Activated CD4-positive, alpha-beta T cell treated with anti-CD3 and anti-CD28 coated beads for 4 hours (primary cell): ENCODE results near the gene CHST8.
"Not testable (repeated sequence)": the region's sequence is repeated elsewhere in the genome, so short reads cannot be mapped to it uniquely, and the experiment has no call there.

ENCODE experiments used
- DNase-seq, 2 donors: peaks; one replicate each; pipeline ENCODE4 v3.0.0-alpha.2; 2020

The CHST8 gene

DNA sequence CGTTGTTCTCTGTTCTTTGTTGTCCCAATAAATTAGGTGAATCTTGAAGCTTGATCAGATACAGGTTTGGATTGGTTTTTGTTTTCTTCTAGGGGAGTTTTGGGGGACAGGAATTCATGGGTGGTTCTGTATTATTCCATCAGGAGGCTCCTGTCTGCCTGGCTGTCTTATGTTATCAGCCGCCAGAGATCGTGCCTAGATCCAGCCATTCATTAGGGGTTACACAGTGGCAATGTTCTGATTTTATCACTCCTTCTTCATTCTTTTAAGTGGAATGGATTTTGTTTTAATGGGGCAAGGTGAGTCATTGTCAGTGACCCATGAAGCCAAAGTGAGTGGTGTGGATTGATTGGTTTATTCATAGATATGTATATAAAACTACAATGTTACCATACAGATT is 71.9 kb downstream of the CHST8 start:
- no peak for DNase-seq

DNA sequence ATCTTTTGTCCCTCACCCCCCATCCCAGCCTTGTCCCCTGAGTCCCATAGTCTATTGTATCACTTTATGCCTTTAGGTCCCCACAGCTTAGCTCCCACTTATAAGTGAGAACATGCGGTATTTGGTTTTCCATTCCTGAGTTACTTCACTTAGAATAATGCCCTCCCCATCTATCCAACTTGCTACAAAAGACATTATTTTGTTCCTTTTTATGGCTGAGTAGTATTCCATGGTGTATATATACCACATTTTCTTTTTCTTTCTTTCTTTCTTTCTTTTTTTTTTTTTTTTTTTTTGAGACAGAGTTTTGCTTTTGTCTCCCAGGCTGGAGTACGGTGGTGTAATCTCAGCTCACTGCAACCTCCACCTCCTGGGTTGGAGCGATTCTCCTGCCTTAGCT is 73.8 kb downstream of the CHST8 start:
- DNase-seq: not testable (repeated sequence)

GRCh38 chr19:33697766-33698165 is 76.0 kb downstream of the CHST8 start:
- no peak for DNase-seq

GRCh38 chr19:33698576-33699435 is 77.1 kb downstream of the CHST8 start:
- DNase-seq: no peak

DNA sequence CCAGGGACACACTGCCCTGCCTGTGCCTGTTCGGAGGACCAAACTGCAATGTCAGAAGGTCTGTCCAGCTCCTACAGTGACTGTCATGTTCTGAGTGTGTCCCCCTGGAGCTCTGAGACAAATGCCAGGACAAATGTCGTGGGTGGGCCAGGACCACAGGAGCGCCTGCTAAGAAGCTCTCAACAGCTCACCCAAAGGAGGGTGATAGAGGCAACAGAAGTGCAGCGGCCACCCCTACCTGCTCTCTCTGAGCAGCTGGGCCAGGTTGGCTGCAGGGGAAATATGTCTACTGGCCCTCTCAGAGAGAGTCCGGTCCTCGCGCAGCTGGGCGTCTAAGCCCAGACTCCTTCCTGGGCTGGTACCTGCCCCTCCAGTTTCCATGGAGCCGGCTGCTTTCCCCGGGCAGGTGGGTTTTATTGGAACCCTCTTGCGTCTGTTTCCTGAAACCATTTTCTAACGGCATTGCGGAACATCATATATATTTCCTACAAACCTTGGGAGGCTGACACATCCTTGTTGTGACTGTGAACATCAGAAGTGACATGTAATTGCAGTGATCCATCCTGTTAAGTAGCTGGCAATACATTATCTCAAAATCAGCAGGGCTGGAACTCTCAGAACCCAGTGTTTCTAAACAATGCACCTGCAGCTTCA is 78.1 kb downstream of the CHST8 start:
- DNase-seq: no peak

DNA sequence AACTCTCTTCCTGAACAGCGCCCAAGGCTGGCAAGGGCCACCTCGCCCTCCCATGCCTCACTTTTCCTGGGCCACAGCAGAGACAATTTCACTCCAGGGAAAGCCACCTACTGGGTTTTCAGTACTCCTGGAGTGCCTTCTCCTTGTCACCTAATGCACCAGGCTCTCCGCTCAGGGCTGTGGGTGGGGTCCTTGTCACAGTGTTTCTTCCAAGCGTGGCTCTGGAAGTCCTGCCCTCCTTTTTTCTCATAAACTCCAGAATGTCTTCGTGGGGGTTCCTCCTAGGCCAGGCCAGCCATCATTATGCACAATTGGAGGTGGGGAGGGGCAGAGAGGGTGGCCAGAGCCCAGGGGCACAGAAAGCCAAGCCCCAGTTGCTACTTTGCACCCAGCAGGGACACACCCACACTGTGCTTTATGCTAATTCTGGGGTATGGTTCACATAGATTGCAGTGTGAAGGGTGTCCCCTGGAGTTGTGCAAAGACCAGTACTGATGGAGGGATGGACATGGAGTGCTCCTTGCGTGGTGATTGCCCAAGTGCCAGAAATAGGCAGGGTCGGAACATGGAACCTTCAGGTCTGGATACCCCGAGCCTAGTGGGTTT is 78.8 kb downstream of the CHST8 start:
- no peak for DNase-seq

GRCh38 chr19:33701565-33701964 is 79.8 kb downstream of the CHST8 start:
- DNase-seq: no peak

DNA sequence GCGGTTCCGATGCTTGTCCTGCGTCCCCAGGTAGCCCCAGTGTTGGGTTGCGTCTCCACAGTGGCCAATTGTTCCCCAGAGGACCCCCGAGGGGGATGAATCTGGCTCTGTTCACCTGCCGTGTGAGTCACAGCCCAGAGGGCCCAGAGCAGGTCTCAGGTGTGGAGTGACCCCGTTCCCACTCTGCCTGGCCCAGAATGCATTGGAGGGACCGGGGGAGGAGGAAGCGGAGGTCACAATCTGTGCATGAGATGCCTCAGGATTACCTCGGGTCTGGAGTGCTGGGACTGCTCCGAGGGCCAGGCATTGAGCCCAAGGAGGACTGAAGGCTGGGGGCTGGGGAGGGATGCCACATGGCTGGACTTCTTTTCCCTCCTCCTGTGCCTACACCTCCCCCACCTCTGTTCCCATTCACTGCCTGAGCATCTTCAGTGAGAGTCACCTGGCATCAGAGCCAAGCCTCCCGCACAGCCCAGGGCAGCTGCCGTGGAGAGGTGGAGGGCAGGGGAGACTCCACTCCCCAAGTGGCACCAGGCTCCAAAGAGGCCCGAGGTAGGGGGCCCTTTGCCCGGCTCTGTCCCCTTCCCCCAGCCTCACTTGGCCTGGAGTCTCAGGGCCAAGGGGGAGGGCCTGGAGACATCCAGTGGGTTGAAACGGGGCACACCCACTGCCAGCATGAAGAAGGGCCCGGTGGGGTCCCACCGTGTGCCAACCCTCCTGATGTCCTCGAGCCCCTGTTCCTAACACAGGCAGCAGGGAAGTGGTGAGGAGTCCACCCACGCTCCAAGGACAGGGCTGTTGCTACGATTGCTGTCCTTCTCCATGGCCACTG is 81.1 kb downstream of the CHST8 start:
- no peak for DNase-seq

- no peak for DNase-seq
Measured at GRCh38 chr19:33703438-33703750, 81.6 kb downstream of the CHST8 start.

DNA sequence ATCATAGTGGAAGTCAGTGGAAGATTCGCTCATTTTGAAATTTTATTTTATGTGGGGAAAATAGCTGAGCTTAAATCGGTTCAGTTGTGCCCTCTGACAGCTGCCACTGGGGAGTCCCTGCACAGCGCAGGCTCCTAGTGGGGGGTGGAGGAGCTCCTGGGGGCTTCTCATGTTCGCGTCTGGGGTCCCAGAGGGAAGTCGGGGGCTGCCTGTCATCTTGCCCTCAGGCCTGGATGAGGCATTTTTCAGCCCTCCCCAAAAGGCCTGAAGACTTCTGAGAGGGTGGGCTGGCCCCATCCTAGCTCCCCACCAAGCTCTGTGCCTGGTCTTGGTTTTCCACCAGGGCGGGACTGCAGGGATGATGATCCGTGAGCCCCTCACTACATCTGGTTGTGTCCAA is 82.1 kb downstream of the CHST8 start:
- no peak for DNase-seq

GRCh38 chr19:33704271-33704670 is 82.5 kb downstream of the CHST8 start:
- no peak for DNase-seq

DNA sequence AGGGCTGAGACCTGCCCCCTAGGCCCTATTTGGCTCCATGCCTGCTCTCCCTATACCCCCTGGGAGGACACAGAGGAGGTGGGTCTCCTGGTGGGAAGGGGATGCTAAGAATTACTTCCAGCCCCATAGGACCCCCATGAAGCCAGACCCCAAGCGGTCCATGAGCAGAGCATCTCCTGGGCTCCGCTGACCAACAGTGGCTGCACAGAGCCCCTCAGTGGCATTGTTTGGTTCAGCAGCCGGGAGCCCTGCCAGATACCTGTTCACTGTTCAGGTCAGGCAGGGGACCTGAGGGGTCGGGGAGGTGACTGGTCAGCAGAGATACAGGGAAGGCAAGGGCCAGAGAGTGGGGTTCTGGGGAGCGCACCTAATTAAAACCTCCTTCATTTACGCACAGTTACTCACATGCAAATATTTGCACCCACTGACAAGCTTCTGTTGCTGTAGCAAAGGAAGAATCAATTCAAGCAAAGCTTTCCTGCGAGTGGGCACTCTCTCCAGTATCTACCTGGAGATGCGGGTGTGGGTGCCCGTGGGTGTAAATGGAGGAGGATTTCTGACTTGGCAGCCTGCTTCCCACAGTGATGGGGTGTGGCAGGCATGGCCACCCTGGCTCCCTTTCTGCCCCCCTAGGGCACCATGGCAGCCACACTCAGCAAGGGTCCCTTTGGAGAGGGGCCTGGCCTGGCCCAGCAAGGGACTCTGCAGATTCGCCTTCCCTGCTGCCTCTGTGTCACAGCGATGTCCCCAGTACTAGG is 83.5 kb downstream of the CHST8 start:
- no peak for DNase-seq

DNA sequence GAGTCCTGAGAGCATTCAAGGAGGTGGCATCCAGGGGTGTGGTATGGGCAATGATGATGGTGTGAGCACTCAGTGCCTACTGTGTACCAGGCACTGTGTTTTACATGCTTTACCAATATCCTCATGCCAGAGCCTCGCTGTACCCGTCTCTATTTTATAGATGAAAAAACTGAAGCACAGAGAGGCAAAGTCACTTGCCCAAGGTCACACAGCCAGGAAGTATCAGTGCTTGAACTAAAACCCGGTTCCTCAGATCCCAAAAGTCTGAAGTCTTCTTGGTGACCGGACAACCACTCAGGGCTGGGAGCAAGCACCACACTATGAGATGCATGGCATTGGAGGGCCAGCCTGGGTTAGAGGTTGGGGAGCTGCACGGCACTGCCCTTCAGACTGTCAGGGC is 84.1 kb downstream of the CHST8 start:
- DNase-seq: no peak

DNA sequence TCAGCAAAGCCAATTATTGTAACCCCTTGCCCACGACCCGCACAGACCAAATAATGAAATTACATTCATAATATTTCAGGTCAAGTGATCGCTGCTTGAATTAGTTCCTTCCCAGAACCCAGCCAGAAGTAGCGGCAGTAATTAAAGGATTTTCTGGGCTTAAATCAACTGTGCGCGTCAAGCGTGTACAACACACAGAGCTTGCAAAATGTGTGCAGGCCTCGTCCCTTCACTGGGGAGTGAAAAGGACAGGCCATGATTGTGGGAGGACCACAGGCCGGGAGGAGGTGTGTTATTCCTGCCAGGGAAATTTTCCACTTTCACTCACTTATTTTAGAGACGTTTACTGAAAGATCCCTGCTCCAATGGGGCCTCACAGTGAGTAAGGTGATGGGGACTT is 84.9 kb downstream of the CHST8 start:
- no peak for DNase-seq

GRCh38 chr19:33712268-33712667 is 90.5 kb downstream of the CHST8 start:
- no peak for DNase-seq

GRCh38 chr19:33713194-33713593 is 91.4 kb downstream of the CHST8 start:
- no peak for DNase-seq

GRCh38 chr19:33714149-33714548 is 92.4 kb downstream of the CHST8 start:
- DNase-seq: no peak

- no peak for DNase-seq
Measured at GRCh38 chr19:33715462-33715861, 93.7 kb downstream of the CHST8 start.

DNA sequence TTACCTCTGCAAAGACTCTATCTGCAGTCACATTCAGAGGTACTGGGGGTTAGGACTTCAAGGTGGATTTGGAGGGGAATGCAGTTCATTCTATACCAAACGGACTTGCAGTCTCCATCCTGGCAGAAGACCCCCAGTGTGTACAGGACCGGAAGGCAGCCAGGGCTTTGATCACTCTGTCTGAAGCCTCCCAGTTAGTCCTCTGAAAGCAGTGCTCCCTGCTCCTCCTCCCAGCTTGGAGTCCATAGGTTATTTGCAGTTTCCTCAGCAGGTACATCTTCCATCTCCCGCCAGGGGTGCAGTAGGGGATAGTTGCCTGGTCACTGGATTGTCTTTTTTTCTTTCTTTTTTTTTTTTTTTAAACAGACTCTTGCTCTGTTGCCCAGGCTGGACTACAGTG is 96.1 kb downstream of the CHST8 start:
- no peak for DNase-seq

DNA sequence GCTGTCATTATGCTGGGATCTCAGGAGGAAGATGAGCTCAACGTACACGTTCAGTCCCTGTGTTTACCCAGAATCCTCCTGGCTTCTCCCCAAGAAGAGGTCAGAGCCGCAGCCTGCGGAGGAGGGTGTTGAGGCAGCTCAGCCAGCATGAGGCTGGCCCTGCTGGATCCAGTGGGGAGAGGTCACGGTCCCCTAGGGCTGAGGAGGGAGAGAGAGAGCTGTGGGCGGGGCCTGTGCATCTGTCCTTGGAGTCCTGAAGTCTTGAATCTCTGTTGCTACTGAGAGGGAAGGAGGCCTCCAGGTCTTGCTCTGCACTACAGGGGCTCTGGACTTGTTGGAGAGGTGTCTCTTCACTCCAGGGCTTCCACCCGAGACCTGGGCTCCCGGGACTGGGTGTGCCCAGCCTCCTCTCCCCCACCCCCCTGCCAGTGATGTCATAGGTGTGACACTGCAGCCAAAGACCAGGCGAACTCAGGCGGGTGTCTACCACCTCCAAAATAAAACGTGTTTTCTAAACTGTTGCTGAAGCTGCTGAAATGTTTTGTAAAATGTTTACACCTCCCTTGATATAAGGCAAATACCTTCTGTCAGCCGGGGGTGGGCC is 97.0 kb downstream of the CHST8 start:
- no peak for DNase-seq

DNA sequence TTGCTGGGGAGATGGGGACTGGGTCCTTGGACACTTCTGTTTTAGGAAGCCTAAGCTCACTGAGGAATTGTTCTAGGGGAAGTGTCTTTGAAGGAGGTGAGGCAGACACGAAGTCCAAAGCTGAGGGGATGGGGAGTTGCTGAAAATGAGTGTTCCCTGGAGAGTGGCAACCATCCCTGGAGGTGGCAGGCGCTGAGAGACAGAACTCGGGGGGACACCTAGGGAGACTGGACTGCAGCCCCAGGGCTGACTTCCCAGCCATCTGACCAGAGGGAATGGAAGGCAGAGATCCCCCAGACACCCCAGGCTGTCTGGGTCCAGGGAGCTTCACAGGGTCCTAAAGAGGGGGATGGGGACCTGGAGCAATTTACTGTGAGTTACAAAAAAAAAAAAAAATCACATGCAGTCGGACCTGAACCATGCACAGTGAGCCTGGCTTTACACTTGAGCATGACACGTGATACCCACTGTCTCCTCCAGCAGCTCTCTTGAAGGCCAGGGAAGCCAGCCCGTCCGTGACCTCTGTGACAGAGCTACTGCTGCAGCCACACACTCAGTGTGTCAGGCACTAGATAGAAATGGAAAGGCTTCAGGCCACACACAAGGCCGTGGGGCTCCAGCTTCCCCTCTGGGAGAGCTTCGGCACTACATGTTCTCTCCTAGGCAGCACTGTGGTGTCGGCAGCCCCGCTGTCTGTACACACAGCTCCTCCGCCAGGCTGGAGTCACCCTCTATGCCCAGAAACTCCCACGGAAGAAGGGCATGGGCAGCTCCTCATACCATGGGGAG is 97.8 kb downstream of the CHST8 start:
- no peak for DNase-seq

DNA sequence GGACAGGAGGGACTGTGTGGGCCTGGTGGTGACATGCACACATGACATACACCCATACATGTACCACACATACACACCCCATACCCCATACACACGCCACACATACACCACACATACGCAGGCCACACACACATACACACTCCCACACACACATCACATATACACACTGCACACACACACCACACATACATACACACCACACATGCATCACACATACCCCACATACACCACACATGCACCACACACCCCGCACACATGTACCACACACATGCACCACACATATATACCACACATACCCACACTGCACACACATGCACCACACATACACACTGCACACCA is 98.4 kb downstream of the CHST8 start:
- DNase-seq: no peak
